ENCODE measurements around the gene TCF7. TPM values are rescaled to one million over a fixed set of nuclear protein-coding genes. Genes with fewer than 3 reads are reported as not detected.
A peak's percentile ranks its signal among the peaks of the same experiment; 100 is the strongest.

The TCF7 gene
- total RNA-seq, 2 experiments from 2014 or later: 93.4 to 97.8 TPM

- Mint-ChIP-seq H3K27me3 (ENCODE audit: low read depth) (no peaks in the 10 kb centered on the region), H3K36me3 (ENCODE audit: low read depth) (no peaks in the 10 kb centered on the region), H3K4me1 (ENCODE audit: low read depth) (peaks cover 70% of the 10 kb centered on the region), H3K9me3 (ENCODE audit: insufficient read depth) (no peaks in the 10 kb centered on the region), H3K4me3 (no peak overlapping the region), H3K27ac (no peak overlapping the region)
- DNase-seq (no peak), ATAC-seq (no peak)
- CTCF ChIA-PET: interaction anchor here (1.0 to 12.9 kb wide), 4 partner anchors 9 to 58 kb away, joined by 3 to 111 read pairs (median 37); no protein-coding TSS in a partner anchor
- POLR2A ChIA-PET: interaction anchor here (0.6 to 1.8 kb wide), 3 partner anchors 11 to 100 kb away, joined by 3 to 4 read pairs (median 3); partner anchors contain the start of gene SKP1
Measured at GRCh38 chr5:134082264-134082992, 32.1 kb upstream of the TCF7 start.

- no peak for ATAC-seq
- no peak for DNase-seq
- POLR2A ChIA-PET: interaction anchor here (1.0 to 1.8 kb wide), 4 partner anchors 10 to 94 kb away, joined by 3 to 6 read pairs (median 4); partner anchors contain the start of gene SKP1
Measured at GRCh38 chr5:134083517-134083916, 31.0 kb upstream of the TCF7 start.

GRCh38 chr5:134084022-134084565 is 30.4 kb upstream of the TCF7 start:
- Mint-ChIP-seq H3K36me3 (ENCODE audit: low read depth) (no peaks in the 10 kb centered on the region), H3K27ac (no peak overlapping the region), H3K4me3 (no peak overlapping the region), H3K9me3 (ENCODE audit: insufficient read depth) (no peaks in the 10 kb centered on the region), H3K4me1 (ENCODE audit: low read depth) (peaks cover 72% of the 10 kb centered on the region), H3K27me3 (ENCODE audit: low read depth) (no peaks in the 10 kb centered on the region)
- ATAC-seq (no peak), DNase-seq (no peak)
- ChIA-PET POLR2A (interaction anchor here (0.5 to 1.8 kb wide), 6 partner anchors 9 to 445 kb away, joined by 3 to 6 read pairs (median 4); partner anchors contain the start of gene SKP1), CTCF (interaction anchor here (1.5 to 12.9 kb wide), 3 partner anchors 18 to 59 kb away, joined by 4 to 111 read pairs (median 71); no protein-coding TSS in a partner anchor)

More at GRCh38 chr5:134083517-134083916, 31.0 kb upstream of the TCF7 start:
- peaks cover 69% of the 10 kb centered on the region for H3K4me1 Mint-ChIP-seq (ENCODE audit: low read depth)
- H3K27me3 Mint-ChIP-seq (ENCODE audit: low read depth): no peaks in the 10 kb centered on the region
- no peaks in the 10 kb centered on the region for H3K9me3 Mint-ChIP-seq (ENCODE audit: insufficient read depth)
- H3K27ac Mint-ChIP-seq: no peak overlapping the region
- CTCF ChIA-PET: interaction anchor here (1.5 to 12.9 kb wide), 3 partner anchors 18 to 59 kb away, joined by 4 to 111 read pairs (median 71); no protein-coding TSS in a partner anchor
- H3K36me3 Mint-ChIP-seq (ENCODE audit: low read depth): no peaks in the 10 kb centered on the region
- no peak overlapping the region for H3K4me3 Mint-ChIP-seq

- POLR2A ChIA-PET: interaction anchor here (0.5 to 1.0 kb wide), 3 partner anchors 11 to 445 kb away, joined by 3 to 6 read pairs (median 3); no protein-coding TSS in a partner anchor
- DNase-seq: no peak
- H3K9me3 Mint-ChIP-seq (ENCODE audit: insufficient read depth): no peaks in the 10 kb centered on the region
- no peak for ATAC-seq
- no peaks in the 10 kb centered on the region for H3K27me3 Mint-ChIP-seq (ENCODE audit: low read depth)
- peaks cover 72% of the 10 kb centered on the region for H3K4me1 Mint-ChIP-seq (ENCODE audit: low read depth)
- no peak overlapping the region for H3K4me3 Mint-ChIP-seq
- CTCF ChIA-PET: interaction anchor here (1.5 to 12.9 kb wide), 3 partner anchors 17 to 58 kb away, joined by 4 to 111 read pairs (median 71); no protein-coding TSS in a partner anchor
- no peaks in the 10 kb centered on the region for H3K36me3 Mint-ChIP-seq (ENCODE audit: low read depth)
- H3K27ac Mint-ChIP-seq: peak overlapping the region; percentile 8
Measured at GRCh38 chr5:134084570-134084969, 29.9 kb upstream of the TCF7 start.

GRCh38 chr5:134085411-134085810 is 29.1 kb upstream of the TCF7 start:
- Mint-ChIP-seq H3K27me3 (ENCODE audit: low read depth) (peaks cover 2% of the 10 kb centered on the region), H3K9me3 (ENCODE audit: insufficient read depth) (no peaks in the 10 kb centered on the region), H3K4me3 (no peak overlapping the region), H3K27ac (no peak overlapping the region), H3K4me1 (ENCODE audit: low read depth) (peaks cover 71% of the 10 kb centered on the region), H3K36me3 (ENCODE audit: low read depth) (no peaks in the 10 kb centered on the region)
- ATAC-seq (no peak), DNase-seq (no peak)
- POLR2A ChIA-PET: interaction anchor here (1.1 kb wide), 1 partner anchor 8 kb away, joined by 7 read pairs; no protein-coding TSS in a partner anchor
- CTCF ChIA-PET: interaction anchor here (1.4 to 12.9 kb wide), 3 partner anchors 16 to 45 kb away, joined by 5 to 111 read pairs (median 71); no protein-coding TSS in a partner anchor

GRCh38 chr5:134086225-134086942 is 28.1 kb upstream of the TCF7 start:
- peak overlapping the region; percentile 80 for H3K27ac Mint-ChIP-seq
- ChIA-PET POLR2A (interaction anchor here (0.6 to 4.2 kb wide), 3 partner anchors 9 to 14 kb away, joined by 3 to 23 read pairs (median 7); no protein-coding TSS in a partner anchor), CTCF (interaction anchor here (0.8 to 12.9 kb wide), 6 partner anchors 15 to 53 kb away, joined by 3 to 111 read pairs (median 5); no protein-coding TSS in a partner anchor)
- peak overlapping the region; percentile 49 for H3K4me3 Mint-ChIP-seq
- H3K4me1 Mint-ChIP-seq (ENCODE audit: low read depth): peaks cover 77% of the 10 kb centered on the region
- no peaks in the 10 kb centered on the region for H3K9me3 Mint-ChIP-seq (ENCODE audit: insufficient read depth)
- no peak for ATAC-seq
- no peaks in the 10 kb centered on the region for H3K36me3 Mint-ChIP-seq (ENCODE audit: low read depth)
- H3K27me3 Mint-ChIP-seq (ENCODE audit: low read depth): peaks cover 2% of the 10 kb centered on the region
- DNase-seq: no peak

- Mint-ChIP-seq H3K9me3 (ENCODE audit: insufficient read depth) (no peaks in the 10 kb centered on the region), H3K27me3 (ENCODE audit: low read depth) (peaks cover 2% of the 10 kb centered on the region), H3K27ac (peak overlapping the region; percentile 80), H3K36me3 (ENCODE audit: low read depth) (no peaks in the 10 kb centered on the region), H3K4me3 (peak overlapping the region; percentile 49), H3K4me1 (ENCODE audit: low read depth) (peaks cover 77% of the 10 kb centered on the region)
- POLR2A ChIA-PET: interaction anchor here (4.2 kb wide), 1 partner anchor 13 kb away, joined by 23 read pairs; no protein-coding TSS in a partner anchor
- CTCF ChIA-PET: interaction anchor here (0.8 to 12.9 kb wide), 6 partner anchors 15 to 53 kb away, joined by 3 to 111 read pairs (median 5); no protein-coding TSS in a partner anchor
- ATAC-seq (peak; percentile 85), DNase-seq (peak; percentile 87)
Measured at GRCh38 chr5:134086943-134087305, 27.6 kb upstream of the TCF7 start.

GRCh38 chr5:134088291-134088690 is 26.2 kb upstream of the TCF7 start:
- peaks cover 83% of the 10 kb centered on the region for H3K4me1 Mint-ChIP-seq (ENCODE audit: low read depth)
- ATAC-seq: no peak
- POLR2A ChIA-PET: interaction anchor here (0.6 to 4.2 kb wide), 2 partner anchors 10 to 12 kb away, joined by 4 to 23 read pairs; no protein-coding TSS in a partner anchor
- DNase-seq: no peak
- no peaks in the 10 kb centered on the region for H3K9me3 Mint-ChIP-seq (ENCODE audit: insufficient read depth)
- CTCF ChIA-PET: interaction anchor here (3.9 to 12.9 kb wide), 3 partner anchors 13 to 48 kb away, joined by 38 to 111 read pairs (median 71); no protein-coding TSS in a partner anchor
- H3K27ac Mint-ChIP-seq: peak overlapping the region; percentile 33
- peaks cover 2% of the 10 kb centered on the region for H3K27me3 Mint-ChIP-seq (ENCODE audit: low read depth)
- no peaks in the 10 kb centered on the region for H3K36me3 Mint-ChIP-seq (ENCODE audit: low read depth)
- H3K4me3 Mint-ChIP-seq: no peak overlapping the region

GRCh38 chr5:134088994-134089560 is 25.4 kb upstream of the TCF7 start:
- CTCF ChIA-PET: interaction anchor here (1.5 to 12.9 kb wide), 4 partner anchors 13 to 49 kb away, joined by 3 to 111 read pairs (median 23); no protein-coding TSS in a partner anchor
- H3K4me1 Mint-ChIP-seq (ENCODE audit: low read depth): peaks cover 83% of the 10 kb centered on the region

GRCh38 chr5:134090522-134090921 is 24.0 kb upstream of the TCF7 start:
- ATAC-seq: peak; percentile 31
- DNase-seq: peak; percentile 71
- Mint-ChIP-seq H3K27me3 (ENCODE audit: low read depth) (peaks cover 2% of the 10 kb centered on the region), H3K27ac (peak overlapping the region; percentile 86), H3K9me3 (ENCODE audit: insufficient read depth) (no peaks in the 10 kb centered on the region), H3K4me1 (ENCODE audit: low read depth) (peaks cover 81% of the 10 kb centered on the region), H3K4me3 (peak overlapping the region; percentile 51), H3K36me3 (ENCODE audit: low read depth) (no peaks in the 10 kb centered on the region)
- ChIA-PET CTCF (interaction anchor here (1.5 to 12.9 kb wide), 5 partner anchors 11 to 50 kb away, joined by 3 to 111 read pairs (median 8); no protein-coding TSS in a partner anchor), POLR2A (interaction anchor here (1.2 to 1.8 kb wide), 2 partner anchors 10 to 47 kb away, joined by 3 to 7 read pairs; no protein-coding TSS in a partner anchor)

More at GRCh38 chr5:134088994-134089560, 25.4 kb upstream of the TCF7 start:
- ATAC-seq (no peak), DNase-seq (no peak)
- Mint-ChIP-seq H3K9me3 (ENCODE audit: insufficient read depth) (no peaks in the 10 kb centered on the region), H3K27me3 (ENCODE audit: low read depth) (peaks cover 2% of the 10 kb centered on the region), H3K27ac (peak overlapping the region; percentile 7), H3K36me3 (ENCODE audit: low read depth) (no peaks in the 10 kb centered on the region), H3K4me3 (no peak overlapping the region)
- POLR2A ChIA-PET: interaction anchor here (1.2 to 4.2 kb wide), 2 partner anchors 11 to 48 kb away, joined by 3 to 23 read pairs; no protein-coding TSS in a partner anchor

Measured in activated CD8-positive, alpha-beta T cell treated with anti-CD3 and anti-CD28 coated beads, Interleukin-2, amount 10 ng/mL, durations not matched to agents 7 days and 5 days (primary cell).